Testis (tissue), 2 donors: Measurements from ENCODE around the gene GSTO2.

Experiments
- CTCF ChIP-seq, 3 experiments: fragments of 450-650 bp in 2 of 3; fragments of 200-600 bp in 1 of 3; sonication (generic) in 1 of 3; IDR thresholded peaks; one replicate each; pipeline ENCODE4 v1.5.1; 2016 to 2019; ENCODE audit warnings: antibody characterized with exemption in 3 of 3, mild to moderate bottlenecking in 2 of 3, moderate library complexity in 1 of 3
- POLR2A ChIP-seq: fragments of 450-650 bp; IDR thresholded peaks from one replicate; pipeline ENCODE4 v1.6.1; 2017; ENCODE audit warnings: antibody characterized with exemption, mild to moderate bottlenecking, moderate library complexity

- no peak for TF ChIP-seq CTCF (IDR thresholded peaks at IDR 0.05)
- no peak for TF ChIP-seq POLR2A
These were observed 22.0 kb upstream of the GSTO2 start for GRCh38 chr10:104246976-104247375.
